Measurements from ENCODE around the gene MKS1.

Gene MKS1

GRCh38 chr17:58219007-58219788 lies at the start of gene MKS1:
MKS1 (minus strand) TSS chr17:58219255; CDS start chr17:58219230, 25 bp downstream.
- peak; percentile 87 for DNase-seq

- no peak for DNase-seq
Observed at GRCh38 chr17:58268326-58268725, 49.3 kb upstream of the MKS1 start.

- DNase-seq = no peak
Observed at GRCh38 chr17:58267347-58268324, 48.6 kb upstream of the MKS1 start.

GRCh38 chr17:58265902-58266875 lies 47.1 kb upstream of the MKS1 start:
- DNase-seq = no peak

GRCh38 chr17:58265271-58265670 lies 46.2 kb upstream of the MKS1 start:
- no peak for DNase-seq

- DNase-seq = no peak
Observed at GRCh38 chr17:58264407-58265103, 45.5 kb upstream of the MKS1 start.

- no peak for DNase-seq
Observed at GRCh38 chr17:58263773-58264172, 44.7 kb upstream of the MKS1 start.

- no peak for DNase-seq
Observed at GRCh38 chr17:58262149-58262548, 43.1 kb upstream of the MKS1 start.

- DNase-seq = peak; percentile 14
Observed at GRCh38 chr17:58254803-58255202, 35.7 kb upstream of the MKS1 start.

- no peak for DNase-seq
Observed at GRCh38 chr17:58253082-58253481, 34.0 kb upstream of the MKS1 start.

- DNase-seq = no peak
Observed at GRCh38 chr17:58252141-58252540, 33.1 kb upstream of the MKS1 start.

- DNase-seq = no peak
Observed at GRCh38 chr17:58250344-58251011, 31.4 kb upstream of the MKS1 start.

GRCh38 chr17:58249270-58250133 lies 30.4 kb upstream of the MKS1 start:
- peak; percentile 49 for DNase-seq

GRCh38 chr17:58248955-58249269 lies 29.9 kb upstream of the MKS1 start:
- DNase-seq = no peak

- DNase-seq = no peak
Observed at GRCh38 chr17:58247511-58248363, 28.7 kb upstream of the MKS1 start.

- no peak for DNase-seq
Observed at GRCh38 chr17:58246781-58247180, 27.7 kb upstream of the MKS1 start.

GRCh38 chr17:58246104-58246740 lies 27.2 kb upstream of the MKS1 start:
- DNase-seq = no peak

GRCh38 chr17:58245428-58246103 lies 26.5 kb upstream of the MKS1 start:
- DNase-seq = no peak

Measured in NCI-H526 treated with DMSO at 0.1 percent for 48 hours (cell line).